IPS-NIHi11 (cell line): Measurements from ENCODE around the gene RAB4B.
A peak's percentile ranks its signal among the peaks of the same experiment; 100 is the strongest.
"Not testable (repeated sequence)": the region's sequence is repeated elsewhere in the genome, so short reads cannot be mapped to it uniquely, and the experiment has no call there.

ENCODE experiments used
- DNase-seq: peaks from one replicate; pipeline ENCODE4 v3.0.0; 2012; ENCODE audit warnings: mixed read lengths, low spot score

Gene RAB4B

DNA sequence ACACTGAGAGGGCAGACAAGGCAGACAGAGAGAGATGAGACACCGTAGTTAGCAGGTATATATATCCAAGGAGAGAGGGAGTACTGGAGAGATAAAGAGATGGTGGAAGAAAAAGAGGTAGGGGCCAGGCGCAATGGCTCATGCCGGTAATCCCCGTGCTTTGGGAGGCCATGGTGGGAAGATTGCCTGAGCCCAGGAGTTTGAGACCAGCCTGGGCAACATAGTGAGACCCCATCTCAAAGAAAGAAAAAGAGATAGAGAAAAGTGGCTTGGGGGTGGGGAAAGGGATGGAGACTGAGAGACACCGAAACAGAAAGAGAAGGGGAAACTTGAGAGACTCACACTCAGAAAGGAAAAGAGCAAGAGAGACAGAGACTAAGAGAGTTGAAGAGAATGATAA is 2.5 kb downstream of the RAB4B start:
- no peak for DNase-seq

DNA sequence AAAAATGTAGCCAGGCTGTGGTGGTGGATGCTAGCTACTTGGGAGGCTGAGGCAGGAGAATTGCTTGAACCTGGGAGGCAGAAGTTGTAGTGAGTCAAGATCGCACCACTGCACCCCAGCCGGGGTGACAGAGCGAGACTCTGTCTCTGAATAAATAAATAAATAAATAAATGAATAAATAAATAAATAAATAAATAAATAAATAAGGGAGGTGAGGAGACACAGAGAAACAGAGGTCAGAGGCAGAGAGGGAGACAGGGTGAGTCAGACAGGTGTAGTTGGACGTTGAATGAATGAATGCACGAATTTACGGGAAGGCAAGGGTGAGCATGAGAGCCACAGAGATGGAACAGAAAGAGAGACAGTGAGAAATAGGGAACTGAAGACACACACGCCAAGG is 3.1 kb downstream of the RAB4B start:
- no peak for DNase-seq

DNA sequence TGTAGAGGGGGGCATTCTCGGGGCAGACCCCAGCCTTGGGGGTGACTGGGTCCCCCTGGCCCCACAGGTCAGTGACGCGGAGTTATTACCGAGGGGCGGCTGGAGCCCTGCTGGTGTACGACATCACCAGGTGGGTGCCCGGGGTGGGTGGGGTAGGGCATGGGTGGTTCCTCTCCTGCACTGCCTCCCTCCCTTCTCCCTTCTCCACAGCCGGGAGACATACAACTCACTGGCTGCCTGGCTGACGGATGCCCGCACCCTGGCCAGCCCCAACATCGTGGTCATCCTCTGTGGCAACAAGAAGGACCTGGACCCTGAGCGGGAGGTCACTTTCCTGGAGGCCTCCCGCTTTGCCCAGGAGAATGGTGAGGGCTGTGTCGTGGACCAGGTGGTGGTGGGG is 5.7 kb downstream of the RAB4B start:
- DNase-seq: no peak

DNA sequence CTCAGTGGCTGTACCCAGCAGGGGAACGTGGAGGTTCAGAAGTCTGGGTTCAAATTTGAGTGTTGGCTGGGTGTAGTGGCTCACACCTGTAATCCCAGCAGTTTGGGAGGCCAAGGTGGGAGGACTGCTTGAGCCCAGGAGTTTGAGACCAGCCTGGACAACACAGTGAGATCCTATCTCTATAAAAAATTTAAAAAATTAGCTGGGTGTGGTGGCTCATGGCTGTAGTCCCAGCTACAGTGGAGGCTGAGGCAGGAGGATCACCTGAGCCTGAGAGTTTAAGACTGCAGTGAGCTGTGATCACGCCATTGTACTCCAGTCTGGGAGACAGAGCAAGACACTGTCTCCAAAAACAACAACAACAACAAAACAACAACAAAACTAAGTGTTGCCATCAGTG is 6.1 kb downstream of the RAB4B start:
- not testable (repeated sequence) for DNase-seq

DNA sequence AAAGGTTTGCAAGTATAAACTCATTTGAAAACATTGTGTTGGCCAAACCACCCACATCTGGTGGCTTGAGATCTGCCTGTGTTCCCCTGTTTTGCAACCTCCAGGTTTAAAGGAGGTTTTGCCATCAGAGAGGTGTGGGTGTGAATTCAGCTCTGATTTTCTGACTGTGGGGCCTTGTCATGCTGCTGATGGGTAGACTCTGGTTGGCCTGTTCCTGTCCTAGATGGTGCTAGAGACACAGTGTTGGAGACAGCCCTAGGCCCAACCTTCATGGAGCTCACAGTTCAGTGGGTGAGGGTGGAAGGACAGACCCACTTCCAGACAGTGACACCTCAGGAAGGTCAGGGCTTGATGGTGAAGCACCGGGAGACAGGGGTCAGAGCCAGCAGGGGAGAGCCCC is 7.5 kb downstream of the RAB4B start:
- no peak for DNase-seq

DNA sequence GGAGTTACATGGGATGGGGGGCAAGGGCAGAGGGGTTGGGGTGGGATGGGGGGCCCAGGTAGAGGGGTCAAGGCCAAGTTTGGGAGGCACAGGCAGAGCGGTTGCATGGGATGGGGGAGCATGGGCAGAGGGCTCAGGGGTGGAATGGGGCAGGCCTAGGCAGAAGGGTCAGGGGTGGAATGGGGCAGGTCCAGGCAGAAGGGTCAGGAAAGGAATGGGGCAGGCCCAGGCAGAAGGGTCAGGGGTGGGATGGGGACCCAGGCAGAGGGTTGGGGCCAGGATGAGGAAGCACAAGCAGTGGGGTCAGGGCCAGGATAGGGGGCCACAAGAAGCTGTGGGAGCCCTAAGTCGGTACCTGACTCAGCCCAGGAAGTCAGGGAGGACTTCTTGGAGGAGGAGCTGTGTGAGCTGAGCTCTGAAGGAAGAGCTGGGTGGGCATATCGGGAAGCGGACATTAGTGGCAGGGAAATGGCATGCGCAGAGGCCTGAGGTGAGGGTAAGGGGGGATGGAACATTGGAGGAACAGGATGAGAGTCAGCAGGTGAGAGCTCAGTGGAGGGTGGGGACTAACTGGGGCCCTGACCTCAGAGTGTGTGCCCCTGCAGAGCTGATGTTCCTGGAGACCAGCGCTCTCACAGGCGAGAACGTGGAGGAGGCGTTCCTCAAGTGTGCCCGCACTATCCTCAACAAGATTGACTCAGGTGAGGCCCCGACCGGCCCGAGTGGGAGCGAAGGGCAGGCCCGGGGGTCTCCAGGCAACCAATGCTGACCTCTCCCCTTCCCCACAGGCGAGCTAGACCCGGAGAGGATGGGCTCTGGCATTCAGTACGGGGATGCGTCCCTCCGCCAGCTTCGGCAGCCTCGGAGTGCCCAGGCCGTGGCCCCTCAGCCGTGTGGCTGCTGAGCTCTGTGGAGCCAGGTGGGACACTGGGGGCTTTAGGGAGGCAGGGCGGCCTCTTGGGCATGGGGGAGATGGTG is 8.3 kb downstream of the RAB4B start:
- no peak for DNase-seq

DNA sequence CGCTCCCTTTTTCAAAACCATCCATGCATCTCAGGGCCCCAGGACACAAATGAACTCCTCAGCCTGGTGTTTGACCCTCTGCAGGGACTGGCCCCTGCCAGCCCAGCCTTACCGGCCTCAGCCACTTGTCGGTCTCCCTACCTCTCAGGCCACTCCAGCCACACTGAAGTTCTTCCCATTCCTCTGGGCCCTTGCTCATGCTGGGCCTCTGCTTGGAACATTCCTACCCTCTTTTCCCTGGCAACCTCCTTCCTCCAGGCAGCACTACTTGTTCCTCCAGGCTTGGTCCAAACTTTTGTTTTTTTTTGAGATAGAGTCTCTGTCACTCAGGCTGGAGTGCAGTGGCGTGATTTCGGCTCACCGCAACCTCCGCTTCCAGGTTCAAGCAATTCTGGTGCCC is 13.3 kb downstream of the RAB4B start:
- DNase-seq: no peak

DNA sequence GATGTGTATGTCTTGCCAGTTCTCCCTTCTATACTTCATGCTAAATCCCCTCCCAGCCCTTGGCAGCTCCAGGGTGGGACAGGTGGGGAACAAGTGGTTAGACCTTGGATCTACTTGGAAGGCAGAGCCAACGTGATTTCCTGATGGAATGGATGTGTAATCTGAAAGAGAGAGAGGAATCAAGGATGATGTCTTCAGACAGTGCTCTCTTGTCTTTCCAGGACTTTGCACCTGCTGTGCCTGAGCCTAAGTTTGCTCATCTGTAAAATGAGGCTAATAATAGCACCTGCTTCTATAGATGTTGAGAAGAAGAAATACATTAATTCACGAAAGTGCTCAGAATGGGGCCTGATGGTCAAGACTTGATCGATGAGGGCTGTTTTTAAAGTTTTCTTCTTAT is 13.9 kb downstream of the RAB4B start:
- DNase-seq: no peak

DNA sequence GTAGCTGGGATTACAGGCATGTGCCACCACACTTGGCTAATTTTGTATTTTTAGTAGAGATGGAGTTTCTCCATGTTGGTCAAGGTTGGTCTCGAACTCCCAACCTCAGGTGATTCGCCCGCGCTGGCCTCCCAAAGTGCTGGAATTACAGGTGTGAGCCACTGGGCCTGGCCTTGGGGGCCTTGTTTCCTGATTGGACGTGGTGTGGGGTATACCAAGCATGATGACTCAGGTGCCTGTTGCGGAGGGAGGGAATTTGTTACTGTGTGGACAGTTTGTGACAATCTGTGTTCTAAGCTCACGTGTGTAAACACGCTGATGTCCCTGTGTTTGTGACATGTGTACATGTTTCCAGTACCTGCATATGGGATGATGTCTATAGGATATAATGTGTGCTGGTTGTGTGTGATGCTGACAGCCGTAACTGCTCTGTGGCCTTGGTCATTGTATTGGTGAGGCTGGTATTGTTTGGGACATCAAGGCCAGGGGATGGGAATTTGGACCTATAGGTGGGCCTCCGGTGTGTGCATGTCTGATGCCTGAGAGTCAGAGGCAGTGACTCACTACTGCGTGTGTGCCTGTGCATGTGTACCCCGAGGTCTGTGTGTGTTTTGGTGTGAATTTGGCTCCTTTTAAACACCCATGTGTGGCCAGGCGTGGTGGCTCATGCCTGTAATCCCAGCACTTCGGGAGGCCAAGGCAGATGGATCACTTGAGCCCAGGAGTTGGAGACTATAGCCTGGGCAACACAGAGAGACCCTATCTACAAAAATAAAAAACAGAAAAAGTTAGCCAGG is 19.3 kb downstream of the RAB4B start:
- DNase-seq: no peak

DNA sequence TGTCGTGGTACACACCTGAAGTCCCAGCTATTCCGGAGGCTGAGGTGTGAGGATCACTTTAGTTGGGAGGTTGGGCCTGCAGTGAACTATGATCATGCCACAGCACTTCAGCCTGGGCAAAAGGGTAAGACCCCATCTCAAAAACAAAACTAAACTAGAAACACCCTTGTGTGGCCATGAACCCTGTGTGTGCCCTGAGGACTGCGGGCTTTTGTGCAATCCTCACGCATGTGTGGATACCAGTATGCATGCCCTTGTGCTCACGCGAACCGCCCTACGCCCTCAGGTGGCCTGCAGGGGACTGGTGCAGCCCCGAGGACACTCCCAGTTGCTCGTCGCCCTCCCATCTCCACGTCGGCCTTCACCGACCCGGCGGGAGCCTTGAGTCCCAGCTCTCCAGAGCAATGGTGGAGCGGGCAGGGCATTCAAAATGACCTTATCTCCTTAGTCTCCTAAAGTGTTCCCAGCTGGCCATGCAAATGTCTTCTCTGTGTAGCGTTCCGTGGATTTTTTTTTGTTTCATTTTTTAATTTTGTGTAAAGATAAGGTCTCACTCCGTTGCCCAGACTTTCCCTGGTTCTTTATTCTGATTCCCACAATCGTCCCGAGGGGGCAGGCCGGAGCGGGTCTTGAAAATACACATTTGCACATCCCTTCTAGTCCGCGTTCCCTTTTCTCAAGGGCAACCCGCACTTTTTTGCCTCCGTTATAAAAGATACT is 20.1 kb downstream of the RAB4B start:
- DNase-seq: peak; percentile 90

DNA sequence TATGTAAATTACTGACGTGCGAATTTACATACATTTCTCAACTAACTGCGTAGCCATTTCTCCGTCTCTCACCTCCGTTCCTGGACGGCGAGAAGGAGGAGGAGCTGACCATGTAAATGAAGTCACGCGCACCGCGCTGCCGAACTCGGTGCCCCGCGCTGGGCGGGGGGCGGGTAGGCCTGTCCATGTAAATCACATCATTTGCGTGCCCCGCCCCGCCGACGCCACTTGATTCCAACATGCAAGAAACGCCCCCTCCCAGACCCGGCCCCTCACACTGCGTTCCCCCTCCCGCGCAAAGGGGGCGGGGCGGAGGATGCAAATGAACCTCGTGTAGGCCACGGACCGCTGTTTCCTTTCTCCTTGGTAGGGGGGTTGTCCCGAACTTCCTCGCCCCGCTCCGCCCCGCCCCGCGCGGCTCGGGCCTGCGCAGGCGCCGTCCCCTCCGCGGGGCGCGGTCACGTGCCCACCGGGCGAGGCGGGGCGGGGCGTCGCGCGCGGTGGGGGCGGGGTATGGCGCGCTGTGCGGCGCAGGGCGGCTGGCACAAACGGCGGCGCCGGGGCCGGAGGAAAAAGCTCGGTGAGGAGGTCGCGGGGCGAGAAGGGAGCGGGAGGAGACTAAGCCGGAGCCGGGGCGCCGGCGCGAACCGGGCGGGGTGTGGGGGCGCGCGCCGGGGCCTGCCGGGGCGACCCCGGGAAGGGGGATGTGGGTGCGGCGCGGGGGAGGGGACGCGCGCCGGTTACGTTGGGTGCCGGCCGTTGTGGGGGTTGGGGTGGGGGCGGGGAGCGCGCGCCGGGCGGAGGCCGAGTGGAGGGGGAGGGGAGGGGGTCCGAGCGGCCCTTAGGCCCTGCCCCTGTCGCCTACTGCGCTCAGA is 20.9 kb downstream of the RAB4B start, which contains the start of gene EGLN2:
Gene EGLN2 (plus strand): TSS at position 509 of the 875 bp plus-strand sequence. CDS start 1,382 bp downstream, outside the sequence.
- peak; percentile 90 for DNase-seq

DNA sequence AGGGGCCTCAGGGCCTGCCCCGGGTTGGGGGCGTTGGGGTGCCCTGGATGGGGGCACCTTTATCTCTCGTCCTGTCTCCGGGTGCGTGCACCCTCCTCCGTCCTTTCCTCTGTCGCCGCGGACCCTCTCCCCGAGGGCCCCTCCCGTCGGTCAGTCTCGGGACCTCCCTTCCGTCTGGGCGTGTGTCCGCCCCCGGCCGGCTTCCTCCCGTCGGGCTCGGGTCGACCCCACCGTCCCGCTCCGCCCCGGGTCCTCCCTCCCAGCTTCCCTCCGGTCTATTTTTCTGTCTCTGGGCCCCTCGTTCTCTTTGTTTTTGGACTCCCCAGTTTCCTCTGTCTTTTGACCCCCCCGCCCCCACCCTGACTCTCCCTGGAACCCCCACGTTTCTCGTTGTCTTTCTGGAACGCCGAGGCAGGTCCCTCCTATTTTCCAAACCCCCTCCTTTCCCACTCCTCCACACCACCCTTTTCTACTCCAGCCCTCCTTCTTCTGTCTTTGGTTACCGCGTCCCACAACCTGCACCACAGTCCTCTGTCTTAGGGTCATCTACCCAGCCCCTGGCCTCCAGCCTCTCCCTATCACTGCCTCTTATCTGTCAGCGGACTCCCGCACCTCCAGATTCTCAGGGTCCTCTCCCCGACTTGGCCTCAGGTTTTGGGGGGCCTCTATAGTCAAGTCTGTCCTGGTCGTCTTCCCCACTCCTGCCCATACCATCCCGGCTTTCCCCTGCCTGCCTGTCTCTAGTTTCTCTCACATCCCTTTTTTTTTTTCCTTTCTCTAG is 21.7 kb downstream of the RAB4B start:
- peak; percentile 56 for DNase-seq

DNA sequence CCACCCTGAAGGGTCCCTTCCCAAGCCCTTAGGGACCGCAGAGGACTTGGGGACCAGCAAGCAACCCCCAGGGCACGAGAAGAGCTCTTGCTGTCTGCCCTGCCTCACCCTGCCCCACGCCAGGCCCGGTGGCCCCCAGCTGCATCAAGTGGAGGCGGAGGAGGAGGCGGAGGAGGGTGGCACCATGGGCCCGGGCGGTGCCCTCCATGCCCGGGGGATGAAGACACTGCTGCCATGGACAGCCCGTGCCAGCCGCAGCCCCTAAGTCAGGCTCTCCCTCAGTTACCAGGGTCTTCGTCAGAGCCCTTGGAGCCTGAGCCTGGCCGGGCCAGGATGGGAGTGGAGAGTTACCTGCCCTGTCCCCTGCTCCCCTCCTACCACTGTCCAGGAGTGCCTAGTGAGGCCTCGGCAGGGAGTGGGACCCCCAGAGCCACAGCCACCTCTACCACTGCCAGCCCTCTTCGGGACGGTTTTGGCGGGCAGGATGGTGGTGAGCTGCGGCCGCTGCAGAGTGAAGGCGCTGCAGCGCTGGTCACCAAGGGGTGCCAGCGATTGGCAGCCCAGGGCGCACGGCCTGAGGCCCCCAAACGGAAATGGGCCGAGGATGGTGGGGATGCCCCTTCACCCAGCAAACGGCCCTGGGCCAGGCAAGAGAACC is 22.4 kb downstream of the RAB4B start:
- DNase-seq: no peak

DNA sequence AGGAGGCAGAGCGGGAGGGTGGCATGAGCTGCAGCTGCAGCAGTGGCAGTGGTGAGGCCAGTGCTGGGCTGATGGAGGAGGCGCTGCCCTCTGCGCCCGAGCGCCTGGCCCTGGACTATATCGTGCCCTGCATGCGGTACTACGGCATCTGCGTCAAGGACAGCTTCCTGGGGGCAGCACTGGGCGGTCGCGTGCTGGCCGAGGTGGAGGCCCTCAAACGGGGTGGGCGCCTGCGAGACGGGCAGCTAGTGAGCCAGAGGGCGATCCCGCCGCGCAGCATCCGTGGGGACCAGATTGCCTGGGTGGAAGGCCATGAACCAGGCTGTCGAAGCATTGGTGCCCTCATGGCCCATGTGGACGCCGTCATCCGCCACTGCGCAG is 22.9 kb downstream of the RAB4B start:
- DNase-seq: no peak

DNA sequence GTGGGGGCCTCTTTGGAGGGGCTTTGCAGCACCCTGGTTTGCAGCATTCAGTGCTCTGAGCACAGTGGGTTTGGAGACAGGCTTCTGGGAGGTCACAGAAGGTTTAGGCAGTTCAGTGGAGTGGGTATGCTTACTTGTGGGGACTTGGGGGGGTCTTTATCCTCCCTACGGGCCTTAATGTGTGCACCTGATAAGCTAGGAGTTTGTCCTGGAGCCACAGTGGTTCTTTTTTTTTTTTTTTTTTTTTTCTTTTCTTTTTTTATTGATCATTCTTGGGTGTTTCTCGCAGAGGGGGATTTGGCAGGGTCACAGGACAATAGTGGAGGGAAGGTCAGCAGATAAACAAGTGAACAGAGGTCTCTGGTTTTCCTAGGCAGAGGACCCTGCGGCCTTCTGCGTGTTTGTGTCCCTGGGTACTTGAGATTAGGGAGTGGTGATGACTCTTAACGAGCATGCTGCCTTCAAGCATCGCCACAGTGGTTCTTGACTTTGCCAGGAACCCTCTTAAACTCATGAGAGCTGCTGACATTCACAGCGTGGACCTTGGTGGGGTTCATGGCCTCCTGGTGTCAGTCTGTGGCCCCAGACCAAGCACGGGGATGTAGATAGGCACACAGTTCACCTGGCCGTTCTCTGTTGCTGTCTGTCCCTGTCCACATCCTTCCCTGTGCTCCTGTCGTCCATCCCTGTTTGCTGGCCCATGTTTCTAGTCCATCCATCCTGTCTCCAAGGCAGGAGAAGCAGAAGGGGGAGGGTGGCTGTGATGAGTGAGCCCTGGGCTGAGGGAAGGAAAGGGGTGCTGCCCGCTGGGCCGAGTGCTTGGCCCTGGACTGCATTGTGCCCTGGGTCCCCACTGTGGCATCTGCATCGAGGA is 23.6 kb downstream of the RAB4B start:
- DNase-seq: no peak

DNA sequence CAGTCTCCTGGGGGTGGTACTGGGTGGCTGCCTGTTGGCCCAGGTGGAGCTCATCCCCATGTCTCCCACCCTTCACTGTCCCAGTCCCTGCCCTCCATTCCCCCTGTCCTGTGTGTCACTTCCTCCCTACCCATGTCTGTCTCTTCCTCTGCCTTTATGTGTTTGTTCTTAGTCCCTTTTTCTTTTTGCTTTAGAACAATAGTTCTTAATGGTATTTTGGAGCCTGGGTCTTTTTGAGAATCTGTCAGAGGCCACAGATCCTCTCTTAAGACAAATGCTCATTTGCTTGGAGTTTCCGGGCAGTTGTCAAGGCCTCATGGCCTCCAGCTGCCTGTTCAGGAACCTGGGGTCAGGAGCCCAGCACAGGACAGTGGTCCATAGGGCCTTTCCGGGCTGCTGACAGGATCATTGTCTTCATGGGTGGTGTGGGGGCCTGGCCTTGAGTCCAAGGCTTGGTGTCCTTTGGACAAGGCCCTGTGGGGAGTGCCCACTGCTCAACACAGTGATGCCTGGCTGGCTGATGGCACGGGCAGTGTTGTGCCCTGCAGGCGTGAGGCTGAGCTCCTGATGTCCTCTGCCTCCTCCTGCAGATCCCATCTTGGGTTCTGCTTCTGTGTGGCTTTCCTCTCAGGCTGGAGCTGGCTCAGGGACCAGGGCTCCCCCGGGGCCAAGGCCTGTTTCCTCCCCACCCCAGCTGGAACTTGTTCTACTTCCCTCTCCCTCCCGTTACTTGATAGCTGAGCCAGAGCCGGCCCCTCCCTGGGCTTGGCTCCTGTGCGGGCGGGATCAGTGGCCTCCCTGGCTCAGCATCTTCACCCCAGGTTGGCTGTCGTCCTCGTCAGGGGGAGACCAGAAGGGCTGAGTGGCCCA is 24.5 kb downstream of the RAB4B start:
- no peak for DNase-seq

DNA sequence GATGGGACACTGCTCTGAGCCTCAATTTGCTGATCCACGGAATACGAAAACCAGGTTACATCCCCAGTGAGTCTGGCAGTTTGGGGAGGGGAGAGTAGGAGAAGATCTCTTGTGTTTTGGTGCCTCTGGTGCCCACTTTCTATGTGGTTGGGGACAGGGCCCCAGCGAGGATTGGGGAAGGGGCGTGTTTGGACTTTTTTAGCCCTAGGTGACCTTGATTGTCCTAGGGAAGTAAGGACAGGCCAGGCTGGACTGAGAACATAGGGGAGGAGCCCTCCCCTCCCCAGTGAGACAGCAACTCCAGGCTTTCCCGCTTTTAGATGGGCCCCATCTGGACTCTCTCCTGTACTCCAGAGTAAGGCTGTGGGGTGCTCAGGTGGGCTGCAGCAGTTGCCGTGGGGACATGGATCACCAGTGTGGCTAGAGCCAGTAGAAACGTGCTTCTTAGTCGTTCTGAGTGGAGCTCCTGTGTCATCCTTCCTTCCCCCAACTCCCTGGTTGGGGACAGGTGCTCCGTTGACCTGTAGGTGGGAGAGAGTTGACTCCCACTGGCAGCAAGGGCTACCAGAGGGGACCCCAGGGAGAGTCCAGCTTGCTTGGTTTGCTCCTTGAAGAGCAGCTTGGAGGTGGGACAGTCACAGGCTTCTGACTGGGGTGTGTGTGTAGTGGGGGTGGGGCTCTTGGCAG is 25.3 kb downstream of the RAB4B start:
- no peak for DNase-seq
